Measurements from ENCODE around the gene FAM53B.

DNA sequence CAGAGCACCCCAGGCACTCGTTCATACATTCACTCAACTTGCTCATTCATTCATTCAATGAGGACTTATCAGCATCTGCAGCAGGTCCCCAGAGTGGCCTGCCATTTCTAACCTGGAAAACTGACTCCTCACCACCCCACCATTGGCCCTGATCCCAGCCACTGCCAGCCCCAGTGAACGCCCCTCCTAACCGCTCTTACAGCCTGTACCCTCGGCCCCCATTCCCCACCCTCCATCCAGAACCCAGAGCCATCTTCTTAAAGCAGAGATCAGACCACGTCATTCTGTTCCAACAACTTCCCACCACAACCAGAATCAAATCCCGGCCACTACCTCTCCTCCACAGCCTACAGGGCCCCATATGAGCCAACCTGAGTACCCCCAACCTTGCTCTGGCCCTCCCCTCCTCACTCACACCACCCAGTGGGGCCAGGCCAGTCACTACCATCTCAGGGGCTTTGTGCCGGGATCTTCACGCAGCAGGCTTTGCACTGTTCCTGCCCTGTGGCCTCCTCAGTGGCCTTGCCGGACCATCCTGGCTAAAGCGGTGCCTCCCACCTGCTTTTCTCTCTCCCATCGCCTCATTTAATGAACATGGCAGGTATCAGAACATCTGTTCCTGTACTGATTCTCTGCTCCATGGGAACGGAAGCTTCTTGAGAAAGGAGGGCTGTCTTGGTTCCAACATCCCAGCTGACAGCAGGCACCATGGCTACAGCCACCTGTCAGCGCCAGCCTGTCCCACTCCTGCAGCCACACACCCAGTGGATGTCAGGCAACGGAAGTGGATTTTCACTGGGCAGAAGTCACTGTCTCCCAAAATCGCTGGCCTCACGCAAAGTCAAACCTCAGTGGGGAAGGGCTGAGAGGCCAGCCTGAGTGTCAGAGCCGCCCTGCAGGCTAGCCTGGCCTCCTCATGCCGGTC, 45.4 kb downstream of the FAM53B start:
- no peak for TF ChIP-seq POLR2A (IDR thresholded peaks at IDR 0.05; ENCODE audit: low read depth, low read length)
- no peak for TF ChIP-seq POLR2AphosphoS5 (IDR thresholded peaks at IDR 0.05; ENCODE audit: low read depth, low read length)
- no peak for TF ChIP-seq TAF1 (IDR thresholded peaks at IDR 0.05; ENCODE audit: borderline replicate concordance, low read depth, low read length)

Data from GM12892 (cell line).